Activated naive CD8-positive, alpha-beta T cell treated with anti-CD3 and anti-CD28 coated beads for 36 hours (primary cell): ENCODE measurements around the gene ADCK1. TPM values are rescaled to one million over a fixed set of nuclear protein-coding genes. Genes with fewer than 3 reads are reported as not detected.
"Not testable (repeated sequence)": the region's sequence is repeated elsewhere in the genome, so short reads cannot be mapped to it uniquely, and the experiment has no call there.

Experiments used
- DNase-seq: peaks from one replicate; pipeline ENCODE4 v3.0.0; 2021
- H3K27ac Mint-ChIP-seq: one replicate; pipeline ENCODE4 v1.8.0; 2022; ENCODE audit warnings: mild to moderate bottlenecking, moderate library complexity, mixed read lengths
- H3K27me3 Mint-ChIP-seq: one replicate; pipeline ENCODE4 v1.8.0; 2022; ENCODE audit warnings: mild to moderate bottlenecking, mixed read lengths
- H3K36me3 Mint-ChIP-seq: one replicate; pipeline ENCODE4 v1.8.0; 2021; ENCODE audit warnings: mild to moderate bottlenecking, mixed read lengths
- H3K4me1 Mint-ChIP-seq: one replicate; pipeline ENCODE4 v1.8.0; 2021; ENCODE audit warnings: mixed read lengths
- H3K4me3 Mint-ChIP-seq: one replicate; pipeline ENCODE4 v1.8.0; 2022; ENCODE audit warnings: mild to moderate bottlenecking, moderate library complexity, mixed read lengths
- H3K9me3 Mint-ChIP-seq: one replicate; pipeline ENCODE4 v1.8.0; 2022; ENCODE audit warnings: mixed read lengths
- total RNA-seq, 2 experiments: library from RNA; stranded (reverse); gene quantifications; one replicate each; pipeline ENCODE4 v1.2.3, GENCODE V29; 2021

ADCK1 gene
- total RNA-seq, 2 experiments from 2014 or later = 6.6 to 6.8 TPM

DNA sequence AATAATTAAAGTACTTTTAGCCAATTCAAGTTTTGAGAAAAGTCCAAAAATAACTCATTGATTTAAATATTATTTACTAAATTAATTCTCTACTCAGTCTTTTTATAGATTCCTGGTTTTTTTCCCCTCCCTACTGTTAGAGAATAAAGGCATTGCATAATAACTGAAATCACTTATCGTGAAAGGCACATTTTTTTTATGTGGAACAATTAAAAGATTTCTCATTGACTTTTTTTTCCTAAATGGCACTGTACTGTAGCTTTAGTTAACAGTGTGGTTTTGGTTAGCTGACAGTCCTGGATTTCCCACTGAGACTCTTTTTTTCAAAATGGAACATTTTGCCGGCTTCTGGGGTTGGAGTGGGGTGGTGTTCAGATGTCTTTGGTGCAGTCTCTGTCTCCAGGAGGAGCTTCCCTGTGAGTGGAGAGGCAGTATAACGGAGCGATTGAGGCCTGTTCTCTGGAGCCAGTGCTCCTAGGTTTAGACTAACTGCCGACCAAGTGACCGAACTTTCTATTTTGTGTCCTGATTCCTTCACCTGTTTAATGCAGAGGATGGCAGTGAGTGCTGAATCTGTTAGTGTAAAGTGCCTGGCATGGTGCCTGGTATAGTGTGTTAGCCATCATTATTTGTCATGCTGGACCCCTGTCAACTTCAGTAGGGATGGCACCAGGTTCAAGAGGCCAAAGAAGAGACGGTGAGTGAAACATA is 117.7 kb downstream of the ADCK1 start:
- peaks cover 3% of the 10 kb centered on the region for H3K9me3 Mint-ChIP-seq

DNA sequence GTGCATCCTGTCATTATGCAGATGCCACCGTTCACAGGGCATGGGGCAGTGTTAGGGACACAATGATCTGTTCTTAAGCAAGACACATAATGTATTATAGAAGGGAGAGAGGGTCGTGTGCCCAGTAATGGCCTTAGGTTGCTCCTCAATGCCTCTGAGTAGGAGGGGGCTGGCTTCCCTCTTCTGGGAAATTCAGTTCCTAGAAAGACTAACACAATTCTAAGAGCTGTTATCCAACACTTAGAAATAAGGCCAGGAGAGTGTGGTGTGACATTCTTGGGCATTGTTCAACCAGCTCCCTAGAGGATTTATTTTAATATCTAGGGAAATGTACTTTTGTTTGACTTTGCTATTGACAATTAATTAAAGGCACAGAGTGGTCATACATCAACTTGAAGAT is 118.5 kb downstream of the ADCK1 start:
- Mint-ChIP-seq H3K4me3 (no peak overlapping the region), H3K36me3 (peaks cover 28% of the 10 kb centered on the region), H3K4me1 (no peaks in the 10 kb centered on the region), H3K9me3 (peaks cover 3% of the 10 kb centered on the region), H3K27ac (no peak overlapping the region), H3K27me3 (no peaks in the 10 kb centered on the region)
- DNase-seq = no peak

More for the DNA sequence above, 117.7 kb downstream of the ADCK1 start:
- H3K27me3 Mint-ChIP-seq = no peaks in the 10 kb centered on the region
- H3K4me1 Mint-ChIP-seq = no peaks in the 10 kb centered on the region
- no peak for DNase-seq
- H3K36me3 Mint-ChIP-seq = peaks cover 28% of the 10 kb centered on the region
- no peak overlapping the region for H3K4me3 Mint-ChIP-seq
- no peak overlapping the region for H3K27ac Mint-ChIP-seq

DNA sequence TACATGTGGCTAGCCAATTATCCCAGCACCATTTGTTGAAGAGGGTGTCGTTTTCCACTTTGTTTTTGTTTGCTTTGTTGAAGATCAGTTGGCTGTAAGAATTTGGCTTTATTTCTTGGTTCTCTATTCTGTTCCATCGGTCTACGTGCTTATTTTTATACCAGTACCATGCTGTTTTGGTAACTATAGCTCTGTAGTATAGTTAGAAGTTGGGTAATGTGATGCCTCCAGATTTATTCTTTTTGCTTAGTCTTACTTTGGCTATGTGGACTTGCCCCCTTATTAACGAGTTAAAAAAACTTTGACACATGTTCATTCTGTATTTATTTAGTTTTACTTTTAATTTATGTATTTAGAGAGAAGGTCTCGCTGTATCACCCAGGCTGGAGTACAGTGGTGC is 120.4 kb downstream of the ADCK1 start:
- no peak overlapping the region for H3K4me3 Mint-ChIP-seq
- no peaks in the 10 kb centered on the region for H3K4me1 Mint-ChIP-seq
- peaks cover 3% of the 10 kb centered on the region for H3K9me3 Mint-ChIP-seq
- no peak overlapping the region for H3K27ac Mint-ChIP-seq
- no peak for DNase-seq
- no peaks in the 10 kb centered on the region for H3K27me3 Mint-ChIP-seq
- H3K36me3 Mint-ChIP-seq = peaks cover 23% of the 10 kb centered on the region

DNA sequence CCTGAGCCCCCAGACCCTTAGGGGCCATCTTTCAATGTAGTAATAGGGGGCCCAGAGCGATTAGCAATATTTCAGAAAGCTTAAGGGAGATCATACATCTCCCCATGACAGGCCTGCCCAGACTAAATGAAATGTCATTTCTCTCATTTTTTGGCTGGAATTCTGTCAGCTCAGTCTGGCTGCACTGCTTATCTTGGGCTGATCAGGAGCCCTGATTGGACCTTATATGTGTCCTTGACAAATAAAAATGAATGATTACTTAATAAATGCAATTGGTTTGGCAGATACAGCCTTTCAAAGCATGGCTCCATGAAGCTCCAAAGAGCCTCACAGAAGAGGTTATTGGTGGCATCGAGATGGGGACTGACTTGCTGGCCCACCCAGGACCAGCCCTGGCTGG is 121.9 kb downstream of the ADCK1 start:
- H3K36me3 Mint-ChIP-seq = peaks cover 20% of the 10 kb centered on the region
- H3K27me3 Mint-ChIP-seq = no peaks in the 10 kb centered on the region

DNA sequence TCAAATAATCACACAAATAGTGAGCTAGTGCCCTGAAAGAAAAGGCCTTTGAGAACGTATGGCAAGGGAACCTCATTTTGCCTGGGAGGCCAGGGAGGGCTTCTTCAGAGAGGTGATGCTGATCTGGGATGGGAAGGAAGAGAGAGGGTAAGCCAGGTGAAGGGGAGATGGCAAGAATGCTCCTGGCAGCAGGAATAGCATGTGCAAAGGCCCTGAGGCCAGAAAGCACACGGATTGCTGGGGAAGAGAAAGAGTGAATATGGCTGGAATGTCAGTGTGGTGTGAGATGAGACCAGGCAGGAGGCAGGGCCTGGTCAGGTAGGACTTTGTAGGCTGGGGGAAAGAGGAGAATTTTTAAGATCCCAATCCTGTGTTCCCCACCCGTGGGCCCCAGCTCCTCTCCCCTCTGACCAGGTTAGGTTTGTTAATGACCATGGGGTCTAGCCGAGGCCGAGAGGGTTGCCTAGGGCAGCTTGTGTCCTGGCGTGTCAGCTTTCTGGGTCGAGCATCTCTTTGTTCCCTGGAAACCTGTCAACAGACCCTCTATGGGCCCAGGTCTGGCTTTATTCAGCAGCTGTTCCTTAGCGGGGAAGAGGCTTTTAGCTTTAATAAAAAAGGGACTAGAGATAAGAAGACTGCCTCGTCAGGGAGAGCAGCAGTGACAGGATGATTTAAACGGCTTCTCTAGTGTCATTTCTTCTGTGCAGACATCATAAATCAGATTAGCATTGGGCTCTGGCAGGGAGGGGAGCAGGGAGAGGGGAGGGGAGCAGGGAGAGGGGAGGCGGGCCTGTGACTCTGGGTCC is 123.4 kb downstream of the ADCK1 start:
- Mint-ChIP-seq H3K4me1 (no peaks in the 10 kb centered on the region), H3K27ac (no peak overlapping the region), H3K4me3 (no peak overlapping the region), H3K36me3 (peaks cover 25% of the 10 kb centered on the region), H3K9me3 (peaks cover 3% of the 10 kb centered on the region), H3K27me3 (no peaks in the 10 kb centered on the region)
- no peak for DNase-seq

More for the DNA sequence above, 121.9 kb downstream of the ADCK1 start:
- no peak for DNase-seq
- Mint-ChIP-seq H3K4me3 (no peak overlapping the region), H3K4me1 (no peaks in the 10 kb centered on the region), H3K9me3 (peaks cover 3% of the 10 kb centered on the region), H3K27ac (no peak overlapping the region)

DNA sequence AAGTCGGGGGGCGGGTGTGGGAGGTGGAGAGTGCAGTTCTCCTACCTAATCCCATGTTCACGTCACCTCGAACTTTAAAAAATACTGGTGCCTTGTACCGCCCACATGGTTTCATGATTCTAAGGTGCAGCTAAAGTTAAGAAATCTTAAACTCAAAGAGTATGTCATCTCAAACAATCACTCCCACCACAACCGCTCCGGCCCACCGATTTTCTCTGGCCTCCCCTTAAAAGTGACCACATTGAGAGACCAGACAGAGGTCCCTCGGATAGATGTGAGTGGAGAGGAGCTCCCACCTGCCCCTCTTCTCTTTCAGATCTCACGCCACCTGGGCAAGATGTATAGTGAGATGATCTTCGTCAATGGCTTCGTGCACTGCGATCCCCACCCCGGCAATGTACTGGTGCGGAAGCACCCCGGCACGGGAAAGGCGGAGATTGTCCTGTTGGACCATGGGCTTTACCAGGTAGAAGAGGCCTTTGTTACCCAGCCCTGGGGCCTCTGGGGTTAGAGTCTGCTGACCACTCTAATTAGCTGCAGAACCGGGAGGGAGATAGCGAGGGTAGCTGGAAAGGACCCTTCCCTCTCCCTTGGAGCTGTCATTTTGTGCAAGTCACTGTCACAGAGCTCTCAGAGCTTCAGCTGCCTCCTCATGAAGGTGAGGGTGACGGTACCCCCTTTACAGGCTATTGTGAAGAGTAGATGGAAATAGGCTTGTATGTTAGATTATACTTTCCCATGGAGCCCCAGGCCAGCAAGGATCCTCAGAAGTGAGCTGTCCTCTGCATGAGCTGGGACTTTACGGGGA is 124.4 kb downstream of the ADCK1 start:
- no peaks in the 10 kb centered on the region for H3K27me3 Mint-ChIP-seq
- no peak overlapping the region for H3K4me3 Mint-ChIP-seq
- no peak for DNase-seq
- H3K4me1 Mint-ChIP-seq = no peaks in the 10 kb centered on the region
- H3K9me3 Mint-ChIP-seq = peaks cover 3% of the 10 kb centered on the region
- peaks cover 26% of the 10 kb centered on the region for H3K36me3 Mint-ChIP-seq
- no peak overlapping the region for H3K27ac Mint-ChIP-seq

DNA sequence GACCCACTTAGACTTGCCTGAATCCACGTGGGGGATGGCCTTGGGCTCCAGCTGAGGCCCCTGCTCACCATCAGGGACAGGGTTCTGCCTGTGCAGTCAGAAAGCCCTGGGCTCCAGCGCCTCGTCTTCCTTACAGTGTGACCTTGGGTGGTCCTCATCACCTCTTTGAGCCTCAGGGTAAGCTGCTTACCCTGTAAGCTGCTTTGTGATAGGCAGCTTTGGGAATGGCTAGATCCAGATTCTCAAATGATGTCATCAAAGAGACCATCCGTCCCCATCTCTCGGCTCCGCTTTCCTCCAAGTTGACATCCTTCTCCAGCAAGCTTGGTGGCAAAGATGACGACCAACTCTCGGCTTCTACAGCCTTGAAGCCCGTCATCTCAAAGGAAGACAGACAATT is 127.0 kb downstream of the ADCK1 start:
- Mint-ChIP-seq H3K27me3 (no peaks in the 10 kb centered on the region), H3K9me3 (no peaks in the 10 kb centered on the region), H3K27ac (no peak overlapping the region), H3K36me3 (peaks cover 24% of the 10 kb centered on the region), H3K4me3 (no peak overlapping the region), H3K4me1 (no peaks in the 10 kb centered on the region)
- DNase-seq = no peak

DNA sequence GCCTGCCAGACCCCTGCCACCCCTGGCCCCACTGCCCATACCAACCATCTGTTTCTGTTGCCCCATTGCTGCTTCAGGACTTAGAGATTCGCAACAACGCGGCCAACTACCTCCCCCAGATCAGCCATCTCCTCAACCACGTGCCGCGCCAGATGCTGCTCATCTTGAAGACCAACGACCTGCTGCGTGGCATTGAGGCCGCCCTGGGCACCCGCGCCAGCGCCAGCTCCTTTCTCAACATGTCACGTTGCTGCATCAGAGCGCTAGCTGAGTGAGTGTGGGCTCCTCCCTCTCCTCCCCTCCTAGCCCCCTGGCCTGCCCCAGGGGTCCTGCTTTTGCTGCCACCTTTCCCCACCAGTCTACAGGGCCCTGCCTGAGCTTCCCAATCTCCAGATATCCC is 131.5 kb downstream of the ADCK1 start:
- Mint-ChIP-seq H3K27me3 (no peaks in the 10 kb centered on the region), H3K36me3 (peaks cover 65% of the 10 kb centered on the region)

DNA sequence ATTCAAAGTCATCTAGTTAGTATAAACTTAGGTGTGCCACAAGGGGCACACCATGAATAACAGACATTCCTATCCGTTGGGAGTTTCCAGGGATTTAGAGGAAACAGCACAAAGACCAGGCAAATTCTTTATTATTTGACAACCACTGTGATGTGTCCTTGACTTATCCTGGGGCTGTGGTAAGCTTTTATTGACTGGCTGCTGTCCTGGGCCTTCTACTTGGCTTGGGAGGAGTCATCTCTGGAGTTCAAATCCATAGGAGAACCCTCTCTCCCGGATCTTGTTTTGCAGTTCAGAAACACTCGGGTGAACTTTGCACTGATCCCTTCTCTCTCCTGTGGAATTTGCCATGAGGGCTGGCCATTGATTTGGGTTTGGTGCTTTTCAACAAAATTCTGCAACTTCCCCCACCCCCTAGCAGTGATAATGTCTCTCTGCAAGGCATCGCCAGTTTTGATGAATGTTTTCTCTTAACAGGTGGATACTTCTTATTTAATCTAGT is 136.3 kb downstream of the ADCK1 start:
- Mint-ChIP-seq H3K4me3 (no peak overlapping the region), H3K4me1 (no peaks in the 10 kb centered on the region), H3K36me3 (peaks cover 61% of the 10 kb centered on the region), H3K9me3 (peaks cover 19% of the 10 kb centered on the region), H3K27ac (no peak overlapping the region), H3K27me3 (no peaks in the 10 kb centered on the region)
- DNase-seq = no peak

More for the DNA sequence above, 131.5 kb downstream of the ADCK1 start:
- DNase-seq = no peak
- Mint-ChIP-seq H3K9me3 (peaks cover 14% of the 10 kb centered on the region), H3K27ac (no peak overlapping the region), H3K4me3 (no peak overlapping the region), H3K4me1 (no peaks in the 10 kb centered on the region)

DNA sequence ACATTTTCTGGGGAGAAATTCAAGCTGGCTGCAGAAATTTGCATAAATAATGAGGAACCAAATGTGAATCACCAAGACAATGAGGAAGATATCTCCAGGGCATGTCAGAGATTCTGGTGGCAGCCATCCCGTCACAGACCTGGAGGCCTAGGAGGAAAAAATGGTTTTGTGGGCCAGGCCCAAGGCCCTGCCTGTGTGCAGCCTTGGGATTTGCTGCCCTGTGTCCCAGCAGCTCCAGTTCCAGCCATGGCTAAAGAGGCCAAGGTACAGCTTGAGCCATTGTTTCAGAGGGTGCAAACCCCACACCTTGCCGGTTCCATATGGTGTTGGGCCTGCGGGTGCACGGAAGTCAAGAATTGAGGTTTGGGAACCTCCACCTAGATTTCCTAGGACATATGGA is 147.5 kb downstream of the ADCK1 start:
- peaks cover 15% of the 10 kb centered on the region for H3K9me3 Mint-ChIP-seq
- no peak overlapping the region for H3K27ac Mint-ChIP-seq
- H3K27me3 Mint-ChIP-seq = no peaks in the 10 kb centered on the region

DNA sequence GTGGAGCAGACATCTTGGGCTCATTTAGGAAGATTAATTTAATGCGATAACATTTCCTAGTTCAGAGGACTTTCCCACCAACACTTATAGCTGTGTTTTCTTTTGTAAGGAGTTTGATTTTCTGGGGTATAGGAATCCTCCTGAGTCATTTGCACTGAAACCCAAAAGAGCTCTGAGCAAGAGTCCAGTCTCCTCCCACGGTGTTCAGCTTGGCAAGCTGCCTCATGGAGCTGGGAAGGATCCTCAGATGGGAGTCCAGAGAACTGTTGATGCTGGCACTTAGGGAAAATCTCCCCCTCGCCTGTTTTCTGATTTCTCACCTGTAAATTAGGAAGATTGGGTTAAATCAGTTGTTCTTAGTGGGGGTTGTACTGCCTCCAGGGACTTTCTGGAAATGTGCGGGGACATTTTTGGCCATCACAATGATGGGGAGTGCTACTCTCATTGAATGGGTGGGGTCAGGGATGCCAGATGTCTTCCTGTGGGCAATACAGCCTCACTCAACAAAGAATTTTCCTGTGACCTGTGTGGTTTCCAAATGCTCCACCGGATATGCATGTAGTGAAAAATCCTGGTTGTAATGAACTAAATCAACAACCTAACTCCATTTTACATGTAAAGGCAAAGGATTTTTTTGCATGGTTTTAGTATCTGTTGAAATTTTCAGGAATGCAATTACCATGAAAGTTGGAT is 150.6 kb downstream of the ADCK1 start:
- no peaks in the 10 kb centered on the region for H3K4me1 Mint-ChIP-seq
- no peak overlapping the region for H3K27ac Mint-ChIP-seq
- DNase-seq = no peak
- H3K9me3 Mint-ChIP-seq = peaks cover 16% of the 10 kb centered on the region
- peaks cover 3% of the 10 kb centered on the region for H3K27me3 Mint-ChIP-seq
- no peak overlapping the region for H3K4me3 Mint-ChIP-seq
- peaks cover 2% of the 10 kb centered on the region for H3K36me3 Mint-ChIP-seq

More for the DNA sequence above, 147.5 kb downstream of the ADCK1 start:
- Mint-ChIP-seq H3K4me3 (no peak overlapping the region), H3K36me3 (peaks cover 2% of the 10 kb centered on the region), H3K4me1 (no peaks in the 10 kb centered on the region)
- DNase-seq = no peak

DNA sequence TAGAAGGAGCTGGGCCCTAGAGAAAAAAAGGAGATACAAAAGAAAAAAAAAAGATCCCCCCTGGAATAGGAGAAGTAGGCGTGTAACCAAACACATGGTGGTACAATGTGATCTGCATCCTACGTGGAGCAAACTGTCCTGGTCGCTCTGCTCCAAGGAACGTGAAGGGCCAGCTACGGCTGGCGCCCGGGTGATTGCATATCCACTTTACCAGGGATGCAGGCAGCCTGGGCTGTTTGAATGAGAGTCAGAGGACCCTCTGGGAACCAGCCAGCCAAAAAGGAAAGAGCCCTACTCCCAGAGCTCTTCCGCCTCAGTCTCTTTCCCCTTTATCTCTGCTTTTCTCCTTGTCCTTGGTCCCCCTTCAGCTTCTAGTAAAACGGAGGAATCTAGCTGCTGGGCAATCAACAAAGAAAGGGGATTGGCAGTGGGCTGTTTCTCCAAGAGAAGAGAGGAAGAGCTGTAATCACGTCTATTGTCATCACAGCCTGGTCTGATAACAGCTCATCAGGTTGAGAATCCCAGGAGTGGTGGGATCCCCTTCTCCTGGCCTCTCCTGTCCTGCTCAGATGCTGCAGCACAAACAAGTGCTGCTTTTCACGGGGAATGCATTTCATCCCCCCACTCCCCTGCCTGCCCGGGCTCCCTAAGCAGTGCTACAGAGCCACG is 156.0 kb downstream of the ADCK1 start:
- Mint-ChIP-seq H3K9me3 (peaks cover 2% of the 10 kb centered on the region), H3K4me1 (no peaks in the 10 kb centered on the region), H3K36me3 (no peaks in the 10 kb centered on the region), H3K27ac (no peak overlapping the region), H3K27me3 (peaks cover 13% of the 10 kb centered on the region), H3K4me3 (no peak overlapping the region)
- DNase-seq = no peak

DNA sequence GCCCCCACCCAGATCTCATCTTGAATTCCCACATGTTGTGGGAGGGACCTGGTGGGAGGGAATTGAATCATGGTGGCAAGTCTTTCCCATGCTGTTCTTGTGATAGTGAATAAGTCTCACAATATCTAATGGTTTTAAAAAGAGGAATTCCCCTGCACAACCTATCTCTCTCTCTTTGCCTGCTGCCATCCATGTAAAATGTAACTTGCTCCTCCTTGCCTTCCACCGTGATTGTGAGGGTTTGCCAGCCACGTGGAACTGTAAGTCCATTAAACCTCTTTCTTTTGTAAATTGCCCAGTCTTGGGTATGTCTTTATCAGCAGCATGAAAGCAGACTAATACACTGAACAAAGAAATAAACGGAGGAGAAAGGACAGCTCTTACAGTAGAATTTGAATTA is 159.8 kb downstream of the ADCK1 start:
- H3K36me3 Mint-ChIP-seq, H3K27ac Mint-ChIP-seq, H3K4me1 Mint-ChIP-seq, H3K4me3 Mint-ChIP-seq, H3K9me3 Mint-ChIP-seq, DNase-seq: not testable (repeated sequence)
- H3K27me3 Mint-ChIP-seq = peaks cover 15% of the 10 kb centered on the region
